Smooth muscle cell of the brain vasculature (primary cell): ENCODE data around the gene LAPTM5.

ENCODE experiments used
- DNase-seq: peaks from one replicate; pipeline ENCODE4 v3.0.0-alpha.2; 2012; ENCODE audit warnings: low read depth, low spot score

LAPTM5 gene

DNA sequence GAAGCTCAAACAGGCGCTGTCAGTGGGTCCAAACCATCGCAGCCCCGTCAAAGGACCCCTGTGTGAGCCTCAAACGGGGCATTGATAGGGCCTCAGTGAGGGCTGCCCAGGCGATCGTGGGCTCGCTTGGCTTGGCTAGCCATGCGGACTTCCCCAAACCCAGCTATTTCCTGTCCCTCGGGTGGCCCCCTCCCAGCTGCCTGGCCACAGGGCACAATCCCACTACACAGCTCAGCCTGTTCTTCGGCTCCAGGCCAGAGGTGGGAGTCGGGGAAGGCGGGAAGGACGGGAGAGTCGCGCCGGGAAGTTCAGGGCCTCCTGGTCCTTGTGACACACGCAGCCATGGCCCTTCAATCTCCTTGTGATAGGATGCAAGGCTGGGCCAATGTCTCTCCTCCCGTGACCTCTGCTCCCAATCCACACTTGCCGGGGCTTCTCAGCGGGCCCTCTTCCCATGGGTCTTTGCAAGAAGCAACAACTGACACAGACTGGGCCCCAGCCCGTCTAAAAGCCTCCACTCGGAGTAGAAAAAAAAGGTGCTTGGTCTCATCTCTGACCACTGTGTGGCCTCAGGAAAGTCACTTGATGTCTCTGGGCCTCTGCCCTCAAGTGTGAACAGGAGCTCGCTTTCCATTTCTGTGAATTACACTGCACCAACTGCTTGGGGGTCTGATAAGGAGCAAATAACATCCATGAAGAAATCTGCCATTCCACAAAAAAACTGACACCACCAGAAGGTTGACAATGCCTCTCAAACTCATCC lies 27.0 kb downstream of the LAPTM5 start:
- no peak for DNase-seq

- DNase-seq: no peak
Observed at GRCh38 chr1:30729901-30730300, 27.7 kb downstream of the LAPTM5 start.

- no peak for DNase-seq
Observed at GRCh38 chr1:30728832-30729638, 28.5 kb downstream of the LAPTM5 start.

DNA sequence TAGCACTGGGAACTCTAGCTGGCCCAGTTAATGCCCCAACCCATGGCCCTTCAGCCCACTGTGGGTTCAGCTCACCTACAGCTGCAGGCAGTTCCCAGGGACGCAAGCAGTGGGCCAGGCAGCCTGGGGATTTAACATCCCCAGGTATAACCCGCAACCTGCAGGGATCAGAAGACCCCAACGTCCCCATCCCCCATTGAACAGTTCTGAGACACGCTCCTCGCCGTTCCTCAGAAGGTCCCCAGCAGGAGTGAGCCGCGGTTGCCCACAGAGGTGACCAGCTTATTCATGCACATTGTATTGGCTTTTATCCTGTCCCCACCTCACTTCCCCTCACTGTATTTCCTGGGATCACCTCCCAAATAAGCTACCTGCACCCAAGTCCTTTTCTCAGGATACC lies 29.2 kb downstream of the LAPTM5 start:
- DNase-seq: no peak

DNA sequence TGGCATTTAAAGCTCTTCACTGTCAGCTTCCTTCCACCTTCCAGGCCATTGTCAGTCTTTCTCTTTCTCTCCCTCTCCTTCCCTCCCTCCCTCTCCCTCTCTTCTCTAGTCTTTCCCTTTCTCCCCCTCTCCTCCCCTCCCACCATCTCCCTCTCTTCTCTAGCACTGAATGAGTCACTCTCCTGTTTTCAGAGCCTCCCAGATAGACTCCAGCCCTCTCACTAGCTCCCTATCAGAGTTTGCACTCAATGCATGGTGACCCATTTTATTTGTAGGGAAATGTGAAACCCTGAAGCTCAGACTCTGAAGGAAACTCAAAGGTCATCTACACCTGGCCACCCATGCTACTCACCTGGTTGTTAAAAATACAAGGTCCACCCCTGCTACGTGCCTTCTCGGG lies 29.8 kb downstream of the LAPTM5 start:
- peak; percentile 9 for DNase-seq

- DNase-seq: no peak
Observed at GRCh38 chr1:30726773-30727684, 30.5 kb downstream of the LAPTM5 start.

DNA sequence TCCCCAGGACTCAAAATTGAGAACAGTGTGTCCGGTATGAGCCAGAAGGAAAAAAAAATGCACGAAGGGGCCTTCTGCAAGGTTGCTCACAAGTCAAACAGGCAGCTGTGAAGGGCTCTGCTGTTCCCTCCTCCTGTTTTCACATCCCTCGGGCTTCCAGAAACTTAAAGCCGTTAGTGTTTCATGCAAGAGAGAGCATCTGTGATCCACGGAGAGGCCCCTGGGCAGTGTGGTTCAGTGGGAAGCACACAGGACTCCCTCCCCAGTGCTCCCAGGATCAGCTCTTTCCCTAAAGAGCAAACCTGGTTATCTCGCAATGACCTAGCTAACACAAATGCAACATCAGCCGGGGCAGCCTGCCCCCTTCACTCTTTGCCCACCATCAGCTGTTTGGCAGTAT lies 31.3 kb downstream of the LAPTM5 start:
- no peak for DNase-seq

DNA sequence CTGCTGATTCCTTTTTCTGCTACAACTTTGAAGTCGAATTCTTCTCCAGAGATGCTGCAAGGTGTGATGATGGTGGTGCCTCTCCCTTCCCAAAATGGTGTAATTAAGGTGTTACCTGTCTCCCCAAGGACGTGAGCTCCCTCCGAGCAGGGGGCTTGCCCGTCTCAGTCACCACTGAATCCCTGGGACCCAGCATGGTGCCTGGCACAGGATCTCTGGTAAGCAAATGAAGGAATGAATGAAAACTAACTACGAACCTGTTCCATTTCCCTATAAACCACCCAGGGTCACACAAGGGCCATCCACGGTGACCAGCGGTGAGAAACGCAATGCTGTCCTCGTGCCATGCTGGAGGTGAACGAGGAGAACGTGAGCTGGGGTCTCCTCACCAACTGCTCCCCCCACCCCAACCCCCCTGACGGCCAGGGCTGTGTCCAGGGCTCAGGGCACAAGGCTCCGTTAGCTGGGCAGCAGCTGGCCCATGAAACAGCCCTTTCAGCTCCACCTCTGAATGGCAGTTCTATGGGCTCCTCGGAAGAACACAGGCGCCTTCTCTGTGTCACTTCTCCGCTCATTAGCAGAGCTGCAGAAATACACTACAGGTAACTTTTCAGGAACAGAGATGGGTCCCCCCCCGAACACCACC lies 32.0 kb downstream of the LAPTM5 start:
- DNase-seq: no peak

- DNase-seq: no peak
Observed at GRCh38 chr1:30724655-30725421, 32.7 kb downstream of the LAPTM5 start.

GRCh38 chr1:30724175-30724574 lies 33.4 kb downstream of the LAPTM5 start:
- no peak for DNase-seq

GRCh38 chr1:30723331-30723755 lies 34.2 kb downstream of the LAPTM5 start, which contains the start of gene MATN1:
TSS of gene MATN1 (minus strand) at chr1:30723585. CDS start at chr1:30723551, 34 bp downstream.
- DNase-seq: no peak

DNA sequence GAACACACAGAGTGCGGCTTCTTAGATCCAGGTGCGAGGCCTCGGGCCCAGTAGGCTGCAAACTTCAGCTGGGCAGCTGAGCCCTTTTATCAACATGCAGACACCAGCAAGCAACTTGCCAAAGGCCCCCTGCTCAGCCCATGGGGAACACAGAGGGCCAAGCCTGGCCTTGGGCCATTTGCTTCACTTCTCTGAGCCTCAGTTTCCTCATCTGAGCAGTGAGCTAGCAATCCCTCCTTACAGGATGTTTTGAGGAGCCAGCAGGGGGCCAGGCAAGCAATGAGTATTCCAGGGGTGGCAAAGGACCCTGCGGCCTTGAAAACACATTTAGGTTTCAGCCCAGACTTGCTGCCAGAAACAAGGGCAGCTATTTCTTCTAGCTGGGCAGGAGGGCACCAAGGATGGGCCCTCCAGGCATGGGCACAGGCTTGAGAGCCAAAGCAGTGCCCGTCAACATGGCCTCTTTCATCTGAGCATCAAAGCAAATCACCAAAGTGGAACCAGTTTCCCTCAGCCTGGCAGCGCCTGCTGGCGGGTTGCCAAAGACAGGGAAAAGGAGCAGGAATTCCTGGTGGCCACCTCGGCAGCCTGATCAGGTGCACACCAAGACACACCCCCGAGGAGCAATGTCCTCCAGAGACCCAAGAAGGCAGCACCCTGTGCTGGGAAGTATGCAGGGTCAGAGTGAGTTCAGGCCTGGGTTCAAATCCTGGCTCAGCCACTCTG lies 35.6 kb downstream of the LAPTM5 start:
- no peak for DNase-seq

- DNase-seq: no peak
Observed at GRCh38 chr1:30721341-30721793, 36.2 kb downstream of the LAPTM5 start.

DNA sequence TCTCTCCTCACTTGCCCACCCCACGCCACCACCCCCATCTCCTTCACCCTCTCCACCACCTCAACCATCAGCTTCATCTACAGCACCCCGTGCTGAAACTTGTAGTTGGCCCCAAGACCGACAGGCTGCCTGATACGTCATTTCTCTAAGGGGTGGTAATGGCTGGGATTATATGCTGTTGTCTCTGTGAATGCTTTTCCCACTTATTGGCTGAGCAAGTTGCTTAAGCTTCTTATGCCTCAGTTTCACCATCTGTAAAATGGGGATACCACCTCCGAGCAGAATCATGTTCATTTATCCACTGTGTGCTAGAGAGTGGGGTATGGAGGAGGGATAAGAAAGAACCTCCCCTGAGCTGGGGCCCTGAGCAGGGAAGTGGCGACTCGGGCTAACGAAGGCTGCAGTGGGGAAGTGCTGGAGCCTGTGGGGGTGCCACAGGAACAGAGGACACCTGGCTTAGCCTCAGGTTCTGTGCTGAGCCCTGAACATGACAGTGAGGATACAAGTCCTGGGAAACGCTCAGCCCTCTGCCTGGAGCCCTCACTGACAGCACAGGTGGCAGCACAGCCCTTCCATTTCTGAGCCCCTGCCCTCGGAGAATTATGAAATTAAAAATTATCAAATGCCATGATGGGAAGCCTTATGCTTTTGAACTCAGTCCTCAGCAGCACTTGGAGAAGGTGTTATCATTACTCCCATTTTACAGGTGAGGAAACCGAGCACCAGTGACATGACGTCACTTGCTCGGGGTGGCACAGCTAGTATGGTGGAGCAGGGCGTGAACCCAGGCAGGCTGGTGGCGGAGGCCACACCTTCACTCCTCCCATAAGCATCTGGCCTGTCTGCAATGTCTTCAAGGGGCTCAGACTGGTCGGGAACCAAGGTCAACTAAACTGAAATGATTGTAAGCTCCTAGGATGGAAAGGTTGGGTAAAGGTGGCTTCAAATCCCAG lies 37.0 kb downstream of the LAPTM5 start:
- no peak for DNase-seq

DNA sequence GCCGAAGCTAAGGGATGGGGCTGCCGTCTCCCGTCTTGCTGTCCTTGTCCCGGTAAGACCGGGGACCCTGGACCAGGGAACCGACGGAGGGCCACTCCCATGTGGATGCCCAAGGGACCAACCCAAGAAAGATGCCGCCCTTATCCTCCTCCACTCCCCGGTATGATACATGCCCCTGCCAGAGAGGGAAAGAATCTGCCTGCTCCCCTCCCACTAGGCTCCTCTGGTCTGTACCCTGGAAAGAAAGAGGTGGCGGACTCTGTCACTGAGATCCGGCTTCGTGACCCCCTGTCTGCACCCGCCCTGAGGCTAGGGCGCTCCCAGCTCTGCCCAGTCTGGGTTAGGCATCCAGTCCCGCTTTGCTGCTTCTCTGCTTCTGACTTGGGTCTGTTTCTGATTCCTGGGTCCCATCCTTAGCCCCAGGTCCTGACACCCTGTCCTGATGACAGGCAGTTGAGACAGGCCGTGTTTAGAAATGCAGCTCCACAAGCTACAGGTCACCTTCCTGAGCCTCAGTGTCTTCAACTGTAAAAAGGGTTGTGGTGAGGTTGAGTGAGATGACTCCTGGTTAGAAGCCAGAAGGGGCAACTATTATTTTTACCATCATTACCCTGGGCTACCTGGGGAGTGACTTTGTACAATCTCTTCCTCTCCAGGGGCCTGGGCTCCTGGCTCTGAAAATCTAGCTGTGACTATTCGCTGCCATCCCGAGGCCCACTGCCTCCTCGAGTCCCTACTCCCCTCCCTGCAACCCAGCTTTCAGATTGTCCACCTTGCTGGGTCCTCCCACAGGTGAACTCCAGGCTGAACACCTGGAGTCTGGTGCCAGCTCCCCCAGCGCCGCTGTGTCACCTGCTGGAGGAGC lies 37.9 kb downstream of the LAPTM5 start:
- no peak for DNase-seq

DNA sequence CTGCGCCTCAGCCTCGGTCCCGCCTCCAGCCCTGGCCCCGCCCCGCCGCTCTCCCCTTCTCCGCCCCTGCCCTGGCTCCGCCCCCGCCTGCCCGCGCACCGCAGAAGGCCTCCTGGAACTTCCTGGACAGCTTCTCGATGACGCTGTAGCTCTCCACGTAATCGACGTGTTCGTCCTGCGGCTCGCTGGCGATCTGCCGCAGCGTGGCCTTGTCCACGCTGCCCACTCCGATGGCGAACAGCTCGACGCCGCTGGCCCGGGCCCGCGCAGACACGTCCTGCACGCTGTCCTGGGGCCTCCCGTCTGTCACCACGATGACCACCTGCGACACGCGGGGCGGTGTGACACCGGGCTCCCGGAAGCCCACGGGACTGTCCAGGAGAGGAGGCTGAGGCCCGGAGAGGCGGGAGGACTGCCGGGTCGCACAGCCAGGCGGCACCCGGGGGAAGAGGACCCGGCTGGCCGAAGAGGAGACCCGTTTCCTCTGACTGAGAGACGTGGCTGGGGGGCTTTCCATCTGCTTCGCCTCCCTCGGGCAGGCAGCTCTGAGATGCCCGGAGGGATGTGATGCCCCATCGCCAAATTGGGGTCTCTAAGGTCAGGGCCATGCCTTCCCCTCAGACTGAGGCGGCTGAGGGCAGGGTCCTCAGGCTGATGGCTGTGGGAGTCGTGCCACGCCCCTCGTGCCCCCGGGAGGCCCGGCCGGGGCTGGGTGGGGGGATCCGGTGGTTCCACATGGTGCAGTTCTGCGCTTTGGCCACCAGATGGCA lies 38.8 kb downstream of the LAPTM5 start:
- peak; percentile 88 for DNase-seq

DNA sequence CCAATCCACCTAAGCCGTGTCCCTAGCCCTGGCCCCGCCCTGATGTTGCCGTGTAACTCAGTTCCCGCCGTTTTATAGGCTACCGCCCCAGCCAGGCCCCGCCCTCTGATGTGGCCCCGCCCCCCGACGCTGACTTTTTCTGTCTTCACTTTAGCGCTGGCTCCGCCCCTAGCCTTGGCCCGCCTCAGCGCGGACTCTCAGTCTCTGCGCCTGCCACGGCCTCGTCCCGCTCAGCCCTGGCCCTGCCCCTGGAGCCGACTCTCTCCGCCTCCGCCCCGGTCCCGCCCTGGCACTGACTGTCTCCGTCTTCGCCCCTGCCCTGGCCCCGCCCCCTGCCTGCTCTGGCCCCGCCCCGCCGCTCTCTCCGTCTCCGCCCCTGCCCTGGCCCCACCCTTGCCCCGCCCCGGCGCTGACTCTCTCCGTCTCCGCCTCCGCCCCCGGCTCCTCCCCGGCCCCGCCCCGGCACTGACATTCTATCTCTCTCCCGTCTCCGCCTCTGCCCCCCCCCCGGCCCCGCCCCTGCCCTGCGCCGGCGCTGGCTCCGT lies 39.4 kb downstream of the LAPTM5 start:
- peak; percentile 89 for DNase-seq
